ENCODE data around the gene GPR157.

DNA sequence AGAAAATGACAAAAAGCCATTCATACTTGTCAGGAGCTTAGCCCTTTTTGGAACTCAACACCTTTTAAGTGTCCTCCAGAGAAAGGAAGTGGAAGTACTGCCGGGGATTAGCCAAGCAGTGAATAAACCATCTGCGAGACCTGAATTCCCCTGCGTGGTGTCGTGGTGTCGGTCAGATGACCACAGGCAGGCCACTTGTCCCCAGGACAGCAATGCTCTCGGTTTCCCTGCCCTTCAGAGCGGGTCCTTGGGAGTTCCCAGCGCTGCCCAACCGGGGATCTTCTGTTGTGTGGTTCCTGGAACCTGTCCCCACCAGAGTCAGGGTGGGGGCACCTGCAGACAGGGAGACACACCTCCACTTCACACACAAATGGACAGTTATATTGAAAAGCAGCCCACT is 9.2 kb downstream of the GPR157 start:
- TF ChIP-seq CTCF (IDR thresholded peaks at IDR 0.05; ENCODE audit: borderline replicate concordance, extremely low read depth, low read length, poor library complexity, severe bottlenecking), result no peak
- no peak for TF ChIP-seq EZH2 (IDR thresholded peaks at IDR 0.05; ENCODE audit: borderline replicate concordance, low read depth, low read length, severe bottlenecking)

Measured in DND-41 (cell line).